ENCODE measurements around the gene RAPGEF1. TPM values are rescaled to one million over a fixed set of nuclear protein-coding genes. Genes with fewer than 3 reads are reported as not detected.

RAPGEF1 gene
- polyA plus RNA-seq, 2 donors = 9.0 to 11.0 TPM

DNA sequence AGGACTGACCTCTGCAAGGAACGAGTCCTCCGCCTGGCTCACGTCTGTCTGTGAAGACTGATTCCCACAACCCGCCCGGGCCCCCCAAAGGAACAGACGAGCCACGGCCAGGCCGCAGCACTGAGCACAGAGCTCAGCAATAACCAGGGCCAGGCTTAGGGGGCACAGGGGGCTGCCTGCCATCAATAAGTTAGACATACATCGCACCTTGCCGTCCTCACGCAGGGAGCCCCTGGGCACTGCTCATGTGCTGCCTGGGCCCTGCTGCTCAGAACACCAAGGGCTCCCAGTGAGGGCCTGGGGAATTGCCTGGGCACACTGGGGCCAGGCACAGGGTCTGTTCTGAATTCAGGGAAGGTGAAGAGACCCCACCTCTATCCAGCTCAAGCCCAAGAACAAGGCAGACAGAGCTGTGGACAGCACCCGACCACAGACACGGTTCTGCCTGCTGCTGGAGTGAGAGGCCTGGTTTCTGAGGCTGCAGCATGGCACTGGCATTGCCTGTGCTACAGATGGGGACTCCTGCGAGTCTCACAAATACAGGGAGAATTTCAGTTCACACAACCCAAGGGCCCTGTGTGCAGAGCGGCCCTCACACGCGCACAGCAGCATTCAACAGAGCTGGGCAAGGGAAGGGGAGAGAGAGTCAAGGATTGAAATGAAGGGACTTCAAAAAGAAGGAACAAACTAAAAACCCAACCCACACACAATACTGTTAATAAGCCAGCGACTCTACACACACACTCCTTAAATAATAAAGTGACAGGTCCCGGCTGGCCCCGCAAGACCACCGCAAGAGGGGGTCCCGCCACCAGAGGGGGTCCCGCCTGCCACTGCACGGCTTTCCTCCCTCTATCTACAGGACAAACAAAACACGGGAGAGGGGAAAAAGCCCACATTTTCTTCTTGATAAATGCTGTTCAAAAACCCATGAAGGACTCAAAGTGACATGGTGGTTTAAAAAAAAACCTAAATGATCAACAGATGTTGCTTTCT is 162.6 kb downstream of the RAPGEF1 start:
- H3K27me3 ChIP-seq (ENCODE audit: control insufficient read depth in 1 of 2, insufficient read depth in 2 of 2, low read length in 2 of 2) = no peaks in the 10 kb centered on the region
- H3K4me1 ChIP-seq (ENCODE audit: control insufficient read depth in 2 of 2, insufficient read depth in 2 of 2, low read length in 1 of 2) = no peaks in the 10 kb centered on the region
- no peak overlapping the region for H3K4me3 ChIP-seq (ENCODE audit: low read depth in 1 of 2, low read length in 2 of 2)
- WGBS, 2 donors = 87 to 88% methylated on average over 25 of the region's 25 CpGs
- no peaks in the 10 kb centered on the region for H3K9me3 ChIP-seq (ENCODE audit: control insufficient read depth in 2 of 2, insufficient read depth in 1 of 2, low read depth in 1 of 2, low read length in 1 of 2)
- no peak overlapping the region for H3K27ac ChIP-seq (ENCODE audit: low read depth in 2 of 2, low read length in 1 of 2)
- peaks cover 18 to 38% of the 10 kb centered on the region in 2 donors for H3K36me3 ChIP-seq (ENCODE audit: control insufficient read depth in 2 of 2, insufficient read depth in 2 of 2, low read length in 1 of 2)

DNA sequence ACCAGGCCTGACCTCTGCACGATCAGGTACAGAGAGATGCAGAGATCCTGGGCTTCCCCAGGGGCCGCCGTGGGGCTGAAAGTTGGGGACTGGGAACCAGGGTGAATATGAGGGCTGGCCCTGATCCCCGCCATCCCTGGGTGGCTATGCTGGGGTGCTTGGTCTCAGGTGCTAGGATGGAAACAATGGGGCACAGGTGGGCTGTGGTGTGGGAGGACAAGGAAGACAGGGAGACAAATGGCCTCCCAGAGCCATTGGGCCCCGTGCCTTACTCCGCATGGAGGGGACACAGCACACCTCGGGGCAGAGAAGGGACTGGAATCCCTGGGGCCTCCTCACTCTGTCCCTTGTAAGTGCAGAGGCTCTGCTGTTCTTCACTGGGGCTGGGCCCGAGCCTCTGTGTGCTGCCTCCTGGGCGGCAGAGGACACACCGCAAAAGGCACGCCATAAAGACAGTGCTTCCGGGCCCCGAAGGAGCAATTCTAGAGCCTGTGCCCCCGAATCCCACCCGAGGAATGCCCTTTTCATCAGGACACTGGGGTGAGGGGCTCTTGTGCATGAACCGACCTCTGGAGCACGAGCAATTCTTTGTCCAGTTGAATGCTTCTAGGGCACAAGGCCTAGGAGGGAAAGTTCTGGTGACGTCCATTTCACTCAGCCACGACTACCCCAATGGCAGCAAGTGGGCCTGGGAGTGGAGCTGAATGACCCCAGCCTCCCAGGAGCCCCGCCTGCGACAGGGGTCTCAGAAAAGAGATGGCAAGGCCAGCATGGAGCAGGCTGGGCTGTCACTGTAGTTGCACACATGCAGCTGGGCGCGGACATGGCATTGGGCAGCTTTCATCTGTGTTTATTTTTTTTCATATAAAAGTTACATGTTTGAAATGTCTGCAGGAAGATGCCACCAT is 163.7 kb downstream of the RAPGEF1 start:
- no peaks in the 10 kb centered on the region for H3K27me3 ChIP-seq (ENCODE audit: control insufficient read depth in 1 of 2, insufficient read depth in 2 of 2, low read length in 2 of 2)
- no peak overlapping the region for H3K27ac ChIP-seq (ENCODE audit: low read depth in 2 of 2, low read length in 1 of 2)
- no peak overlapping the region for H3K4me3 ChIP-seq (ENCODE audit: low read depth in 1 of 2, low read length in 2 of 2)
- no peaks in the 10 kb centered on the region for H3K9me3 ChIP-seq (ENCODE audit: control insufficient read depth in 2 of 2, insufficient read depth in 1 of 2, low read depth in 1 of 2, low read length in 1 of 2)
- H3K36me3 ChIP-seq (ENCODE audit: control insufficient read depth in 2 of 2, insufficient read depth in 2 of 2, low read length in 1 of 2) = peaks cover 10 to 36% of the 10 kb centered on the region in 2 donors
- no peaks in the 10 kb centered on the region for H3K4me1 ChIP-seq (ENCODE audit: control insufficient read depth in 2 of 2, insufficient read depth in 2 of 2, low read length in 1 of 2)
- WGBS, 2 donors = 94 to 95% methylated on average over 23 of the region's 23 CpGs

DNA sequence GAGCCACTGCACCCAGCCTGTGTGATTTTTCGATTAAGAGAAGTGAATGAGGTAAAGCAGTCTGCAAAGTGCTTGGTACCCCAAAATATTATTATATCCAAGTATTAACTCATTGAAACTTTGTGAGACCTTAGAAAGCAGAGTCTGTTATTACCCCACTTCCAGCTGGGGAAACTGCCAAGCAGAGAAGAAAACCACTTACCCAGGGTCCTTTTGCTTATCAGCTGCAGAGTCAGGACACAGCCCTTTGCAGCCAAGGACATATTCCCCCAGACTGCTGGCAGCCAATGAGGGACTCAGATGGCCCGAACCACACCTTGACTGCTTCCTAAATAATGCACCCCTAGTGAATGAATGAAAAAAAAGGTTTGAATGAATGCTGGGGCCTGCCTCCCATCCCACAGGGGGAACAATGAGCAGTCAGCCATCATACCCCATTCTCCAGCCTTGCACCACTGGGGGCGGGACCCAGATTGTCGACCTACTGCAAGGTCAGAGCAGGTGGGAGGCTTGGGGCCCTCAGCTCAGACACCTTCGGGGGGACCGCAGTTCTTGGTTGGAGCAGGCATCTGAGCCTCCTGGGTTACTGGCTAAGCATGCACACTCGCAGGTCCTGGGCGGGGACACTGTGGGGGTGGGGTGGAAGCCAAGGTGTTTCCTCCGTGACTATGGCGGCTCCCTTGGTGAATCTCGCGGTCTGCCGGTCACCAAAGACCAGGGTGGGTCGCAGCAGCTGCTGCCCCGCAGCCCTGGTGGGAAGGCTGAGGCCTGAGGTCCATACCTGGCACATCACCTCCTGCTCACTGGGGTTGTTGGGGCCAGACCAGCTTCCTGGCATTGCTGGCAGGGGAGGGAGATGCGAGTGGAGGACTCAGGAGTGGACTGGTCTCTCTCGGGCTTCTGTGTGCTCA is 164.9 kb downstream of the RAPGEF1 start:
- Histone ChIP-seq H3K27me3 (ENCODE audit: control insufficient read depth in 1 of 2, insufficient read depth in 2 of 2, low read length in 2 of 2) (no peaks in the 10 kb centered on the region), H3K4me3 (ENCODE audit: low read depth in 1 of 2, low read length in 2 of 2) (no peak overlapping the region), H3K27ac (ENCODE audit: low read depth in 2 of 2, low read length in 1 of 2) (no peak overlapping the region), H3K4me1 (ENCODE audit: control insufficient read depth in 2 of 2, insufficient read depth in 2 of 2, low read length in 1 of 2) (no peaks in the 10 kb centered on the region), H3K9me3 (ENCODE audit: control insufficient read depth in 2 of 2, insufficient read depth in 1 of 2, low read depth in 1 of 2, low read length in 1 of 2) (no peaks in the 10 kb centered on the region), H3K36me3 (ENCODE audit: control insufficient read depth in 2 of 2, insufficient read depth in 2 of 2, low read length in 1 of 2) (peaks cover 10 to 32% of the 10 kb centered on the region in 2 donors)
- WGBS, 2 donors = 92 to 96% methylated on average over 17 of the region's 17 CpGs

DNA sequence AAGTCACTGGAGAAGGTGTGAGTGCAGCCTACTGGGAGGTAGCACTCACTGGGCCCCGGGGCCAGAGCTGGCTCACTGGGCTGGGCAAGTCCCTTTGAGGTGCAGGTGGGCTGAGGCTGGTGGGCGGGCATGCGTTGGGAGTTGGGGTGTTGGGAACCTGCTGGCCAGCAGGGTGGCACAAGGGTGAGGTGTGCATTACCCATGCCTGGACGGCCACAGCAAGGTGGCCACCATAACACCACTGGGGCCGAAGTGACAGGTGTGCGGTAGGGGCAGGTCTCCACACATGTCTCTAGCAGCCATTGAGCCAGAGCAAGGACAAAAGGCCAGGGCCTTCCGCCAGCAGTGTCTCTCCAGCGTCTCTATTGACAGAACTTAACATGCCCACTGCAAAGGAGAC is 172.0 kb downstream of the RAPGEF1 start:
- Histone ChIP-seq H3K4me3 (ENCODE audit: low read depth in 1 of 2, low read length in 2 of 2) (no peak overlapping the region), H3K27ac (ENCODE audit: low read depth in 2 of 2, low read length in 1 of 2) (no peak overlapping the region), H3K36me3 (ENCODE audit: control insufficient read depth in 2 of 2, insufficient read depth in 2 of 2, low read length in 1 of 2) (peaks cover 0 to 2% of the 10 kb centered on the region in 2 donors), H3K9me3 (ENCODE audit: control insufficient read depth in 2 of 2, insufficient read depth in 1 of 2, low read depth in 1 of 2, low read length in 1 of 2) (no peaks in the 10 kb centered on the region), H3K27me3 (ENCODE audit: control insufficient read depth in 1 of 2, insufficient read depth in 2 of 2, low read length in 2 of 2) (no peaks in the 10 kb centered on the region), H3K4me1 (ENCODE audit: control insufficient read depth in 2 of 2, insufficient read depth in 2 of 2, low read length in 1 of 2) (no peaks in the 10 kb centered on the region)
- WGBS, 2 donors = 95 to 96% methylated on average over 8 of the region's 8 CpGs

- H3K36me3 ChIP-seq (ENCODE audit: control insufficient read depth in 2 of 2, insufficient read depth in 2 of 2, low read length in 1 of 2) = peaks cover 0 to 2% of the 10 kb centered on the region in 2 donors
- no peaks in the 10 kb centered on the region for H3K27me3 ChIP-seq (ENCODE audit: control insufficient read depth in 1 of 2, insufficient read depth in 2 of 2, low read length in 2 of 2)
- no peak overlapping the region for H3K4me3 ChIP-seq (ENCODE audit: low read depth in 1 of 2, low read length in 2 of 2)
- WGBS, 2 donors = 99 to 100% methylated on average over 3 of the region's 3 CpGs
- H3K4me1 ChIP-seq (ENCODE audit: control insufficient read depth in 2 of 2, insufficient read depth in 2 of 2, low read length in 1 of 2) = no peaks in the 10 kb centered on the region
- H3K27ac ChIP-seq (ENCODE audit: low read depth in 2 of 2, low read length in 1 of 2) = no peak overlapping the region
- no peaks in the 10 kb centered on the region for H3K9me3 ChIP-seq (ENCODE audit: control insufficient read depth in 2 of 2, insufficient read depth in 1 of 2, low read depth in 1 of 2, low read length in 1 of 2)
Measured at GRCh38 chr9:131566158-131566557, 173.7 kb downstream of the RAPGEF1 start.

DNA sequence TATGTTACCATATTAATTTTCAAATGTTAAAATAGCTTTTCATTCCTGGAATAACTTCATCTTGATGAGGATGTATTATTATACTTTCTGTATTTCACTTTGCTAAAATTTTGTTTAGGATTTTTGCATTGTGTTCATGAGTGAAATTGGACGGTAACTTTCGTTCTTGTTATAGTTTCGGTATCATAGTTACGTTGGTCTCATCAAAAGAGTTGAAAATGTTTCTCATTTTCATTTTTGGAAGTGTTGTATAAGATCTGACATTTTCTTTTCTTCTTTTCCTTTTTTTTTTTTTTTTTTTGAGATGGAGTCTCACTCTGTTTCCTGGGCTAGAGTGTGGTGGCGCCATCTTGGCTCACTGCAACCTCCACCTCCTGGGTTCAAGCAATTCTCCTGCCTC is 174.5 kb downstream of the RAPGEF1 start:
- Histone ChIP-seq H3K27me3 (ENCODE audit: control insufficient read depth in 1 of 2, insufficient read depth in 2 of 2, low read length in 2 of 2) (no peaks in the 10 kb centered on the region), H3K36me3 (ENCODE audit: control insufficient read depth in 2 of 2, insufficient read depth in 2 of 2, low read length in 1 of 2) (peaks cover 0 to 2% of the 10 kb centered on the region in 2 donors), H3K4me1 (ENCODE audit: control insufficient read depth in 2 of 2, insufficient read depth in 2 of 2, low read length in 1 of 2) (no peaks in the 10 kb centered on the region), H3K9me3 (ENCODE audit: control insufficient read depth in 2 of 2, insufficient read depth in 1 of 2, low read depth in 1 of 2, low read length in 1 of 2) (no peaks in the 10 kb centered on the region), H3K4me3 (ENCODE audit: low read depth in 1 of 2, low read length in 2 of 2) (no peak overlapping the region), H3K27ac (ENCODE audit: low read depth in 2 of 2, low read length in 1 of 2) (no peak overlapping the region)
- WGBS, 2 donors = 85 to 95% methylated on average over 5 of the region's 5 CpGs

- Histone ChIP-seq H3K36me3 (ENCODE audit: control insufficient read depth in 2 of 2, insufficient read depth in 2 of 2, low read length in 1 of 2) (no peaks in the 10 kb centered on the region), H3K27ac (ENCODE audit: low read depth in 2 of 2, low read length in 1 of 2) (no peak overlapping the region), H3K4me3 (ENCODE audit: low read depth in 1 of 2, low read length in 2 of 2) (no peak overlapping the region), H3K4me1 (ENCODE audit: control insufficient read depth in 2 of 2, insufficient read depth in 2 of 2, low read length in 1 of 2) (no peaks in the 10 kb centered on the region), H3K9me3 (ENCODE audit: control insufficient read depth in 2 of 2, insufficient read depth in 1 of 2, low read depth in 1 of 2, low read length in 1 of 2) (no peaks in the 10 kb centered on the region), H3K27me3 (ENCODE audit: control insufficient read depth in 1 of 2, insufficient read depth in 2 of 2, low read length in 2 of 2) (no peaks in the 10 kb centered on the region)
- WGBS, 2 donors = 59 to 61% methylated on average over 9 of the region's 9 CpGs
Measured at GRCh38 chr9:131562032-131562959, 177.6 kb downstream of the RAPGEF1 start.

GRCh38 chr9:131559421-131560000 is 180.4 kb downstream of the RAPGEF1 start:
- H3K4me3 ChIP-seq (ENCODE audit: low read depth in 1 of 2, low read length in 2 of 2) = no peak overlapping the region
- no peaks in the 10 kb centered on the region for H3K9me3 ChIP-seq (ENCODE audit: control insufficient read depth in 2 of 2, insufficient read depth in 1 of 2, low read depth in 1 of 2, low read length in 1 of 2)
- peaks cover 0 to 4% of the 10 kb centered on the region in 2 donors for H3K27me3 ChIP-seq (ENCODE audit: control insufficient read depth in 1 of 2, insufficient read depth in 2 of 2, low read length in 2 of 2)
- WGBS, 2 donors = 69 to 79% methylated on average over 1 of the region's 1 CpG
- no peak overlapping the region for H3K27ac ChIP-seq (ENCODE audit: low read depth in 2 of 2, low read length in 1 of 2)
- H3K4me1 ChIP-seq (ENCODE audit: control insufficient read depth in 2 of 2, insufficient read depth in 2 of 2, low read length in 1 of 2) = no peaks in the 10 kb centered on the region
- H3K36me3 ChIP-seq (ENCODE audit: control insufficient read depth in 2 of 2, insufficient read depth in 2 of 2, low read length in 1 of 2) = no peaks in the 10 kb centered on the region
